C4-2B (cell line): Measurements from ENCODE around the gene SPSB1.

Experiments used
- ZFX ChIP-seq: fragments of 450-650 bp; IDR thresholded peaks from 2 replicates; pipeline ENCODE4 v1.6.1; 2017
- TF ChIP-seq, protein P1 (sequence below): fragments of 450-650 bp; conservative IDR thresholded peaks from 2 replicates; pipeline ENCODE4 v1.5.1; 2017; ENCODE audit warnings: mild to moderate bottlenecking

DNA sequence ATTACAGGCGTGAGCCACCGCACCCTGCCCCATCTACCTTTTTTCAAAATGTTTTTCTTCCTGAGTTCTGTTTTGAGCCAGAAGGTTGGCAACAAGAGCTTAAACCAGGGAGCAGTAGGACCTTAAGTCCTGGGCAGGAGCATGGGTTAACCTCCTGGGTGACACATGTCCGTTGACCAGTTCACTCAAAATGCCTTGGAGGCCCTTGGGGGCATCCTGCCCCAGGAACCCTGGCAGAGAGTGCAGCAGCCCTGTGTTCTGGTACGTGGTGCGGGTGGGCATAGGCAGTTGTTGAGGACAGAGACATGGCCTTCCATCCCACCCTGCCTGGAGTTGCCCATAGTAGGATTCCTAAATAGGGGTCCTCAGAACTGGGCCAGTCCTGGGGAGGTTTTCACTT is 46.5 kb upstream of the SPSB1 start:
- no peak for TF ChIP-seq ZFX
- TF ChIP-seq, protein P1, sequence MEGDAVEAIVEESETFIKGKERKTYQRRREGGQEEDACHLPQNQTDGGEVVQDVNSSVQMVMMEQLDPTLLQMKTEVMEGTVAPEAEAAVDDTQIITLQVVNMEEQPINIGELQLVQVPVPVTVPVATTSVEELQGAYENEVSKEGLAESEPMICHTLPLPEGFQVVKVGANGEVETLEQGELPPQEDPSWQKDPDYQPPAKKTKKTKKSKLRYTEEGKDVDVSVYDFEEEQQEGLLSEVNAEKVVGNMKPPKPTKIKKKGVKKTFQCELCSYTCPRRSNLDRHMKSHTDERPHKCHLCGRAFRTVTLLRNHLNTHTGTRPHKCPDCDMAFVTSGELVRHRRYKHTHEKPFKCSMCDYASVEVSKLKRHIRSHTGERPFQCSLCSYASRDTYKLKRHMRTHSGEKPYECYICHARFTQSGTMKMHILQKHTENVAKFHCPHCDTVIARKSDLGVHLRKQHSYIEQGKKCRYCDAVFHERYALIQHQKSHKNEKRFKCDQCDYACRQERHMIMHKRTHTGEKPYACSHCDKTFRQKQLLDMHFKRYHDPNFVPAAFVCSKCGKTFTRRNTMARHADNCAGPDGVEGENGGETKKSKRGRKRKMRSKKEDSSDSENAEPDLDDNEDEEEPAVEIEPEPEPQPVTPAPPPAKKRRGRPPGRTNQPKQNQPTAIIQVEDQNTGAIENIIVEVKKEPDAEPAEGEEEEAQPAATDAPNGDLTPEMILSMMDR = no peak
